Kidney (tissue), 14 donors: Measurements from ENCODE around the gene CCDC34. TPM values are rescaled to one million over a fixed set of nuclear protein-coding genes. Genes with fewer than 3 reads are reported as not detected.
A peak's percentile ranks its signal among the peaks of the same experiment; 100 is the strongest.

Experiments
- DNase-seq, 5 donors: peaks; one replicate each; pipeline ENCODE4 v3.0.0-alpha.2; 2013 to 2020
- FAIRE-seq: peaks from 2 replicates; lab custom pipeline; 2012; peaks lifted over from hg19 to GRCh38; lab: Jason Lieb, UNC
- H3K27ac ChIP-seq, 2 donors: one replicate each; pipeline ENCODE4 v1.7.0; 2013; ENCODE audit warnings: low read depth in 2 of 2, low read length in 2 of 2, inconsistent platforms in 1 of 2
- H3K27me3 ChIP-seq: one replicate; pipeline ENCODE4 v1.7.1; 2013; ENCODE audit warnings: low read length, inconsistent platforms; ENCODE audit not compliant: control insufficient read depth, insufficient read depth
- H3K36me3 ChIP-seq, 3 donors: one replicate each; pipeline versions ENCODE4 v1.7.0 to v1.7.1; 2013; ENCODE audit warnings: low read length in 3 of 3, control low read depth in 1 of 3, inconsistent platforms in 1 of 3; ENCODE audit not compliant: insufficient read depth in 3 of 3, control insufficient read depth in 2 of 3
- H3K4me1 ChIP-seq, 3 donors: one replicate each; pipeline versions ENCODE4 v1.7.0 to v1.7.1; 2013; ENCODE audit warnings: low read length in 3 of 3, inconsistent platforms in 1 of 3, low read depth in 1 of 3; ENCODE audit not compliant: control insufficient read depth in 2 of 3, insufficient read depth in 2 of 3
- H3K4me3 ChIP-seq, 3 donors: one replicate each; pipeline versions ENCODE4 v1.7.0 to v1.8.1; 2013; ENCODE audit warnings: low read length in 3 of 3, control low read depth in 1 of 3, inconsistent platforms in 1 of 3
- H3K9ac ChIP-seq, 3 donors: one replicate each; pipeline versions ENCODE4 v1.7.0 to v1.7.1; 2013; ENCODE audit warnings: low read length in 3 of 3, control low read depth in 1 of 3, inconsistent platforms in 1 of 3
- H3K9me3 ChIP-seq, 3 donors: one replicate each; pipeline versions ENCODE4 v1.7.0 to v1.7.1; 2013; ENCODE audit warnings: low read length in 3 of 3, control low read depth in 1 of 3, inconsistent platforms in 1 of 3; ENCODE audit not compliant: control insufficient read depth in 2 of 3, insufficient read depth in 1 of 3
- CTCF ChIP-seq: IDR thresholded peaks from 3 replicates; pipeline ENCODE4 v1.5.1; 2012; ENCODE audit warnings: mild to moderate bottlenecking, moderate library complexity, borderline replicate concordance; ENCODE audit not compliant: insufficient read depth; ENCODE audit errors: extremely low read depth
- intact Hi-C: fragments of 100-400 bp; cut with DNase I; formaldehyde crosslinking; loops from one replicate; pipeline ENCODE4 v1.11.1; 2022
- polyA plus RNA-seq: library from polyadenylated mRNA; stranded (reverse); fragments of 350-450 nt; fragmentation: Illumina TruSeq; extraction: RNeasy Lipid Tissue Mini Kit (QIAGEN cat#74804); gene quantifications from one replicate; pipeline ENCODE4 v1.2.3, GENCODE V29; 2014; ENCODE audit warnings: low read depth, low replicate concordance; ENCODE audit not compliant: insufficient read depth
- total RNA-seq: library from RNA; stranded (reverse); fragmentation: NEBNext Ultra II Directional; extraction: Animal tissue kit (Norgen Biotek cat#: 25700); gene quantifications from one replicate; pipeline ENCODE4 v1.2.1, GENCODE V29; 2021
- donor health status: control.
- donor health status: control.
- donor health status: control.
- donor health status: control.
- donor health status: control.
- donor health status: DM: yes; HTN: yes; CAD: no.
- donor health status: Normal renal cell carcinoma (clear cell type).

Gene CCDC34
- total and polyA plus RNA-seq, 2 donors from 2014 or later, result 5.4 to 6.0 TPM

GRCh38 chr11:27292637-27293010, 70.4 kb downstream of the CCDC34 start:
- no peaks in the 10 kb centered on the region for H3K36me3 ChIP-seq
- no peak for DNase-seq
- intact Hi-C loops, result loop anchor here (10.0 kb wide), 1 partner anchor 108 kb away; no protein-coding TSS in a partner anchor
- TF ChIP-seq CTCF, result no peak
- H3K27ac ChIP-seq, result peak overlapping the region in 1 of 2 donors; percentile 32
- H3K27me3 ChIP-seq, result no peaks in the 10 kb centered on the region
- H3K4me3 ChIP-seq, result no peak overlapping the region
- H3K4me1 ChIP-seq, result peaks cover 0 to 9% (median 0%) of the 10 kb centered on the region in 3 donors
- H3K9ac ChIP-seq, result no peak overlapping the region
- FAIRE-seq, result no peak
- no peaks in the 10 kb centered on the region for H3K9me3 ChIP-seq

- no peak overlapping the region for H3K4me3 ChIP-seq
- DNase-seq, result no peak
- no peaks in the 10 kb centered on the region for H3K9me3 ChIP-seq
- H3K36me3 ChIP-seq, result no peaks in the 10 kb centered on the region
- H3K27ac ChIP-seq, result no peak overlapping the region
- intact Hi-C loops, result loop anchor here (10.0 kb wide), 1 partner anchor 107 kb away; no protein-coding TSS in a partner anchor
- no peak for FAIRE-seq
- no peak overlapping the region for H3K9ac ChIP-seq
- TF ChIP-seq CTCF, result no peak
- no peaks in the 10 kb centered on the region for H3K27me3 ChIP-seq
- peaks cover 0 to 9% (median 0%) of the 10 kb centered on the region in 3 donors for H3K4me1 ChIP-seq
Measured at GRCh38 chr11:27291954-27292636, 70.9 kb downstream of the CCDC34 start.

GRCh38 chr11:27291302-27291889, 71.6 kb downstream of the CCDC34 start:
- peaks cover 0 to 9% (median 0%) of the 10 kb centered on the region in 3 donors for H3K4me1 ChIP-seq
- no peaks in the 10 kb centered on the region for H3K36me3 ChIP-seq
- no peak overlapping the region for H3K4me3 ChIP-seq
- TF ChIP-seq CTCF, result no peak
- intact Hi-C loops, result loop anchor here (10.0 kb wide), 1 partner anchor 107 kb away; no protein-coding TSS in a partner anchor
- H3K27ac ChIP-seq, result no peak overlapping the region
- no peak overlapping the region for H3K9ac ChIP-seq
- FAIRE-seq, result no peak
- DNase-seq, result no peak
- no peaks in the 10 kb centered on the region for H3K9me3 ChIP-seq
- H3K27me3 ChIP-seq, result no peaks in the 10 kb centered on the region
